K562 (cell line): Measurements from ENCODE around the gene ABAT. TPM values are rescaled to one million over a fixed set of nuclear protein-coding genes. Genes with fewer than 3 reads are reported as not detected.
A peak's percentile ranks its signal among the peaks of the same experiment; 100 is the strongest.

Experiments
- DLX4 ChIP-seq: fragments of 250-450 bp; sonication (Bioruptor Pico); IDR thresholded peaks from 2 replicates; pipeline ENCODE4 v1.6.1; 2021; ENCODE audit warnings: mild to moderate bottlenecking
- GTF2B ChIP-seq: IDR thresholded peaks from 2 replicates; pipeline ENCODE4 v1.6.1; 2011; ENCODE audit not compliant: insufficient read length; ENCODE audit errors: extremely low read depth
- IRF1 ChIP-seq: sonication (generic); formaldehyde crosslinking; IDR thresholded peaks from 2 replicates; pipeline ENCODE4 v1.8.0; 2022; ENCODE audit warnings: missing genetic modification reagents, mild to moderate bottlenecking, borderline replicate concordance
- PPARD ChIP-seq: fragments of 250-450 bp; sonication (Bioruptor Pico); IDR thresholded peaks from 2 replicates; pipeline ENCODE4 v1.8.0; 2022; ENCODE audit warnings: inconsistent platforms, mild to moderate bottlenecking, moderate library complexity
- RBBP5 ChIP-seq: fragments of 200-600 bp; sonication (generic); IDR thresholded peaks from 2 replicates; pipeline ENCODE4 v1.6.1; 2012; ENCODE audit warnings: borderline replicate concordance, mild to moderate bottlenecking, low read length, control low read depth, inconsistent platforms; ENCODE audit not compliant: insufficient read depth, poor library complexity, severe bottlenecking
- RFX1 ChIP-seq: fragments of 450-650 bp; IDR thresholded peaks from 2 replicates; pipeline ENCODE4 v1.6.1; 2016; ENCODE audit warnings: mild to moderate bottlenecking, moderate library complexity
- SAP30 ChIP-seq: fragments of 200-600 bp; sonication (generic); IDR thresholded peaks from 2 replicates; pipeline ENCODE4 v1.6.1; 2012; ENCODE audit warnings: borderline replicate concordance, low read depth, mild to moderate bottlenecking, moderate library complexity, low read length, control low read depth, inconsistent platforms; ENCODE audit not compliant: insufficient read depth, poor library complexity, severe bottlenecking
- THRA ChIP-seq: fragments of 450-650 bp; IDR thresholded peaks from 2 replicates; pipeline ENCODE4 v1.6.1; 2017; ENCODE audit warnings: mild to moderate bottlenecking, moderate library complexity
- ZBTB11 ChIP-seq, 3 experiments: fragments of 200-800 bp in 1 of 3; fragments of 250-450 bp in 1 of 3; fragments of 450-650 bp in 1 of 3; sonication (Bioruptor Pico) in 1 of 3; sonication (Bioruptor generic) in 1 of 3; formaldehyde crosslinking in 1 of 3; IDR thresholded peaks; 2 replicates each; pipeline versions ENCODE4 v1.6.1 to v1.8.0; 2016 to 2022; ENCODE audit warnings: mild to moderate bottlenecking in 2 of 3, missing genetic modification characterization in 2 of 3, missing compliant biosample characterization in 1 of 3, moderate library complexity in 1 of 3
- ZNF146 ChIP-seq: IDR thresholded peaks from one replicate; pipeline ENCODE4 v1.6.1; 2018; ENCODE audit warnings: missing compliant biosample characterization; ENCODE audit not compliant: unreplicated experiment
- polyA plus RNA-seq, 8 experiments: library from polyadenylated mRNA; depleted of rRNA in 4 of 8; stranded (reverse) in 5 of 8; unstranded in 3 of 8; fragments of >200 nt; fragmentation: Nextera tagmentation in 2 of 8; fragmentation: Illumina TruSeq in 1 of 8; extraction: Ambion mirVana in 2 of 8; extraction: Trizol in 1 of 8; gene quantifications; 2 replicates each; pipeline versions ENCODE4 v1.2.1 to v1.2.3, GENCODE V29; 2011 to 2014; ENCODE audit warnings: inconsistent platforms in 1 of 8, missing spikeins in 1 of 8
- total RNA-seq, 7 experiments: library from RNA; depleted of rRNA in 6 of 7; stranded (reverse); fragments of >200 nt in 6 of 7; fragmentation: Illumina TruSeq in 2 of 7; extraction: Trizol in 2 of 7; gene quantifications; 2 replicates each; pipeline versions ENCODE4 v1.2.1 to v1.2.3, GENCODE V29; 2011 to 2021; ENCODE audit warnings: low replicate concordance in 1 of 7
- TF ChIP-seq, protein P1 (sequence below): fragments of 450-650 bp; IDR thresholded peaks from 2 replicates; pipeline ENCODE4 v1.6.1; 2016; ENCODE audit warnings: low read depth, mild to moderate bottlenecking, moderate library complexity
- TF ChIP-seq, protein P2 (sequence below): IDR thresholded peaks from 2 replicates; pipeline ENCODE4 v1.6.1; 2012; ENCODE audit warnings: low read depth, low read length, improper control_type of control experiment, borderline replicate concordance
- TF ChIP-seq, protein P3 (sequence below): IDR thresholded peaks from 2 replicates; pipeline ENCODE4 v1.6.1; 2014; ENCODE audit warnings: antibody characterized with exemption

Gene ABAT
- total and polyA plus RNA-seq, 9 of the 15 experiments (the other 6 are each of a cell fraction or from before 2014, with no cell fraction given): 0.01 to 0.49 (median 0.10) TPM

GRCh38 chr16:8797364-8798173 lies 123.2 kb downstream of the ABAT start, which contains the start of the genes PMM2 and TMEM186 (continued):
- TF ChIP-seq THRA: no peak
- peak; percentile 99 for TF ChIP-seq SAP30
- no peak for TF ChIP-seq ZNF146 (CRISPR knock-in tag)
- TF ChIP-seq, protein P1, sequence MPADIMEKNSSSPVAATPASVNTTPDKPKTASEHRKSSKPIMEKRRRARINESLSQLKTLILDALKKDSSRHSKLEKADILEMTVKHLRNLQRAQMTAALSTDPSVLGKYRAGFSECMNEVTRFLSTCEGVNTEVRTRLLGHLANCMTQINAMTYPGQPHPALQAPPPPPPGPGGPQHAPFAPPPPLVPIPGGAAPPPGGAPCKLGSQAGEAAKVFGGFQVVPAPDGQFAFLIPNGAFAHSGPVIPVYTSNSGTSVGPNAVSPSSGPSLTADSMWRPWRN: no peak
- TF ChIP-seq DLX4 (CRISPR knock-in tag): no peak
- TF ChIP-seq GTF2B: no peak
- peak; percentile 75 for TF ChIP-seq RBBP5
- TF ChIP-seq, protein P2, sequence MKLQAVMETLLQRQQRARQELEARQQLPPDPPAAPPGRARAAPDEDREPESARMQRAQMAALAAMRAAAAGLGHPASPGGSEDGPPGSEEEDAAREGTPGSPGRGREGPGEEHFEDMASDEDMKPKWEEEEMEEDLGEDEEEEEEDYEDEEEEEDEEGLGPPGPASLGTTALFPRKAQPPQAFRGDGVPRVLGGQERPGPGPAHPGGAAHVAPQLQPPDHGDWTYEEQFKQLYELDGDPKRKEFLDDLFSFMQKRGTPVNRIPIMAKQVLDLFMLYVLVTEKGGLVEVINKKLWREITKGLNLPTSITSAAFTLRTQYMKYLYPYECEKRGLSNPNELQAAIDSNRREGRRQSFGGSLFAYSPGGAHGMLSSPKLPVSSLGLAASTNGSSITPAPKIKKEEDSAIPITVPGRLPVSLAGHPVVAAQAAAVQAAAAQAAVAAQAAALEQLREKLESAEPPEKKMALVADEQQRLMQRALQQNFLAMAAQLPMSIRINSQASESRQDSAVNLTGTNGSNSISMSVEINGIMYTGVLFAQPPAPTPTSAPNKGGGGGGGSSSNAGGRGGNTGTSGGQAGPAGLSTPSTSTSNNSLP: no peak
- peak; percentile 91 for TF ChIP-seq RFX1
- TF ChIP-seq, protein P3, sequence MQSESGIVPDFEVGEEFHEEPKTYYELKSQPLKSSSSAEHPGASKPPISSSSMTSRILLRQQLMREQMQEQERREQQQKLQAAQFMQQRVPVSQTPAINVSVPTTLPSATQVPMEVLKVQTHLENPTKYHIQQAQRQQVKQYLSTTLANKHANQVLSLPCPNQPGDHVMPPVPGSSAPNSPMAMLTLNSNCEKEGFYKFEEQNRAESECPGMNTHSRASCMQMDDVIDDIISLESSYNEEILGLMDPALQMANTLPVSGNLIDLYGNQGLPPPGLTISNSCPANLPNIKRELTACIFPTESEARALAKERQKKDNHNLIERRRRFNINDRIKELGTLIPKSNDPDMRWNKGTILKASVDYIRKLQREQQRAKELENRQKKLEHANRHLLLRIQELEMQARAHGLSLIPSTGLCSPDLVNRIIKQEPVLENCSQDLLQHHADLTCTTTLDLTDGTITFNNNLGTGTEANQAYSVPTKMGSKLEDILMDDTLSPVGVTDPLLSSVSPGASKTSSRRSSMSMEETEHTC: 0 out of 2 replicates have a peak, but pooled peaks have one; percentile 5
- TF ChIP-seq IRF1: no peak
- peak; percentile 43 to 83 (median 45); a peak in 4 of 6 replicates for TF ChIP-seq ZBTB11 (CRISPR knock-in tag; IDR thresholded peaks at IDR 0.05)
- TF ChIP-seq PPARD (CRISPR knock-in tag): no peak
